WTC11 (cell line): ENCODE measurements around the gene TMEM198. TPM values are rescaled to one million over a fixed set of nuclear protein-coding genes. Genes with fewer than 3 reads are reported as not detected.

Experiments
- ATAC-seq: fragments of 200-7000 bp; cut with Tn5 transposase; 2 replicates; pipeline ENCODE4 v1.10.0; 2021; ENCODE audit warnings: mild to moderate bottlenecking, moderate library complexity
- CTCF ChIA-PET: fragments of 300-600 bp; sonication (Branson Sonifier 250); formaldehyde crosslinking; loops from one replicate; lab custom pipeline; 2021; ENCODE audit warnings: antibody characterized with exemption; lab: Charles Lee
- POLR2A ChIA-PET: fragments of 350-600 bp; sonication (Branson Sonifier 250); formaldehyde crosslinking; loops from one replicate; lab custom pipeline; 2021; ENCODE audit warnings: antibody characterized with exemption; lab: Charles Lee
- DNase-seq: peaks from one replicate; pipeline ENCODE4 v3.0.0; 2021; ENCODE audit warnings: low spot score
- H3K27ac Mint-ChIP-seq: 2 replicates; pipeline ENCODE4 v1.8.0; 2021; ENCODE audit warnings: mixed read lengths
- H3K27me3 Mint-ChIP-seq: 2 replicates; pipeline ENCODE4 v1.8.0; 2021; ENCODE audit warnings: low read depth, mild to moderate bottlenecking, moderate library complexity, mixed read lengths
- H3K36me3 Mint-ChIP-seq: 2 replicates; pipeline ENCODE4 v1.8.0; 2021; ENCODE audit warnings: mixed read lengths
- H3K4me1 Mint-ChIP-seq: 2 replicates; pipeline ENCODE4 v1.8.0; 2022; ENCODE audit warnings: mixed read lengths
- H3K4me3 Mint-ChIP-seq: 2 replicates; pipeline ENCODE4 v1.8.0; 2021; ENCODE audit warnings: mild to moderate bottlenecking, moderate library complexity, mixed read lengths
- H3K9me3 Mint-ChIP-seq: 2 replicates; pipeline ENCODE4 v1.8.0; 2021; ENCODE audit warnings: mixed read lengths
- ARID4B ChIP-seq: sonication (generic); formaldehyde crosslinking; IDR thresholded peaks from 2 replicates; pipeline ENCODE4 v1.8.0; 2023; ENCODE audit warnings: missing genetic modification reagents, mild to moderate bottlenecking, borderline replicate concordance
- ATF2 ChIP-seq: sonication (generic); formaldehyde crosslinking; IDR thresholded peaks from 2 replicates; pipeline ENCODE4 v1.8.1; 2022; ENCODE audit warnings: low read depth, missing genetic modification reagents, borderline replicate concordance
- E2F4 ChIP-seq: sonication (generic); formaldehyde crosslinking; IDR thresholded peaks from 2 replicates; pipeline ENCODE4 v1.8.1; 2022; ENCODE audit warnings: low read depth, mild to moderate bottlenecking, moderate library complexity, missing genetic modification reagents, borderline replicate concordance
- FOXP4 ChIP-seq: sonication (generic); formaldehyde crosslinking; IDR thresholded peaks from 2 replicates; pipeline ENCODE4 v1.8.0; 2022; ENCODE audit warnings: mild to moderate bottlenecking, missing genetic modification reagents
- GABPB1 ChIP-seq: sonication (generic); formaldehyde crosslinking; IDR thresholded peaks from 2 replicates; pipeline ENCODE4 v1.8.1; 2023; ENCODE audit warnings: mild to moderate bottlenecking, missing genetic modification reagents
- GRHL2 ChIP-seq: fragments of 250-450 bp; sonication (Bioruptor Pico); IDR thresholded peaks from 2 replicates; pipeline ENCODE4 v1.8.0; 2022; ENCODE audit warnings: mild to moderate bottlenecking, moderate library complexity; ENCODE audit not compliant: insufficient replicate concordance, severe bottlenecking
- JUN ChIP-seq: sonication (generic); formaldehyde crosslinking; IDR thresholded peaks from 2 replicates; pipeline ENCODE4 v1.8.0; 2023; ENCODE audit warnings: mild to moderate bottlenecking, missing genetic modification reagents
- MYBL2 ChIP-seq: sonication (generic); formaldehyde crosslinking; IDR thresholded peaks from 2 replicates; pipeline ENCODE4 v1.8.1; 2023; ENCODE audit warnings: mild to moderate bottlenecking, moderate library complexity, missing genetic modification reagents
- NFYB ChIP-seq: sonication (generic); formaldehyde crosslinking; conservative IDR thresholded peaks from 2 replicates; pipeline ENCODE4 v1.8.0; 2022; ENCODE audit warnings: low read depth, missing genetic modification reagents
- PRDM15 ChIP-seq: sonication (generic); formaldehyde crosslinking; IDR thresholded peaks from 2 replicates; pipeline ENCODE4 v1.8.0; 2022; ENCODE audit warnings: missing genetic modification reagents
- RORB ChIP-seq: fragments of 250-450 bp; sonication (Bioruptor Pico); IDR thresholded peaks from 2 replicates; pipeline ENCODE4 v1.9.0; 2021; ENCODE audit warnings: mild to moderate bottlenecking
- STAT6 ChIP-seq: sonication (generic); formaldehyde crosslinking; conservative IDR thresholded peaks from 2 replicates; pipeline ENCODE4 v1.8.1; 2023; ENCODE audit warnings: mild to moderate bottlenecking, low read depth, missing genetic modification reagents, moderate library complexity
- ZBTB43 ChIP-seq: sonication (generic); formaldehyde crosslinking; IDR thresholded peaks from 2 replicates; pipeline ENCODE4 v1.8.1; 2023; ENCODE audit warnings: mild to moderate bottlenecking, missing genetic modification reagents
- ZMAT4 ChIP-seq: fragments of 250-450 bp; sonication (Bioruptor Pico); IDR thresholded peaks from 2 replicates; pipeline ENCODE4 v1.9.0; 2021; ENCODE audit warnings: mild to moderate bottlenecking
- ZNF121 ChIP-seq: sonication (generic); formaldehyde crosslinking; IDR thresholded peaks from 2 replicates; pipeline ENCODE4 v1.8.0; 2023; ENCODE audit warnings: missing genetic modification reagents
- ZNF219 ChIP-seq: sonication (generic); formaldehyde crosslinking; IDR thresholded peaks from 2 replicates; pipeline ENCODE4 v1.8.0; 2023; ENCODE audit warnings: missing genetic modification reagents, mild to moderate bottlenecking, borderline replicate concordance
- total RNA-seq: library from RNA; stranded (reverse); gene quantifications from 3 replicates; pipeline ENCODE4 v1.2.3, GENCODE V29; 2021

Gene TMEM198
- total RNA-seq, 1 experiment from 2014 or later = 7.1 TPM

- H3K36me3 Mint-ChIP-seq = peaks cover 61% of the 10 kb centered on the region
- ChIA-PET POLR2A (interaction anchor here (0.9 kb wide), 1 partner anchor 10 kb away, joined by 3 read pairs; no protein-coding TSS in a partner anchor), CTCF (interaction anchor here (0.6 to 1.7 kb wide), 2 partner anchors 26 to 76 kb away, joined by 3 to 4 read pairs; no protein-coding TSS in a partner anchor)
- H3K27ac Mint-ChIP-seq = peak overlapping the region; percentile 99
- H3K9me3 Mint-ChIP-seq = no peaks in the 10 kb centered on the region
- no peak overlapping the region for H3K4me3 Mint-ChIP-seq
- DNase-seq (no peak), ATAC-seq (no peak)
- TF ChIP-seq E2F4 (CRISPR knock-in tag) = no peak
- TF ChIP-seq GABPB1 (CRISPR knock-in tag) = no peak
- no peak for TF ChIP-seq ZNF219 (CRISPR knock-in tag)
- TF ChIP-seq ARID4B (CRISPR knock-in tag) = no peak
- no peak for TF ChIP-seq ZBTB43 (CRISPR knock-in tag)
- TF ChIP-seq ZNF121 (CRISPR knock-in tag) = no peak
- no peak for TF ChIP-seq GRHL2 (CRISPR knock-in tag)
- no peak for TF ChIP-seq MYBL2
- no peak for TF ChIP-seq JUN (CRISPR knock-in tag)
- TF ChIP-seq RORB (CRISPR knock-in tag) = no peak
- no peak for TF ChIP-seq STAT6 (CRISPR knock-in tag)
- no peak for TF ChIP-seq NFYB (CRISPR knock-in tag)
- TF ChIP-seq FOXP4 = no peak
- no peak for TF ChIP-seq ZMAT4 (CRISPR knock-in tag)
- TF ChIP-seq ATF2 (CRISPR knock-in tag) = no peak
- TF ChIP-seq PRDM15 (CRISPR knock-in tag) = no peak
- H3K4me1 Mint-ChIP-seq = peaks cover 79% of the 10 kb centered on the region
- peaks cover 7% of the 10 kb centered on the region for H3K27me3 Mint-ChIP-seq
Observed at GRCh38 chr2:219567131-219567530, 23.3 kb downstream of the TMEM198 start.
